Bronchial epithelial cell (primary cell): ENCODE measurements around the gene ARHGDIA. TPM values are rescaled to one million over a fixed set of nuclear protein-coding genes. Genes with fewer than 3 reads are reported as not detected.

Source experiments
- DNase-seq: peaks from one replicate; pipeline ENCODE4 v3.0.0-alpha.2; 2010; ENCODE audit warnings: low read depth
- FAIRE-seq: peaks from 2 replicates; lab custom pipeline; 2011; peaks lifted over from hg19 to GRCh38; lab: Jason Lieb, UNC
- H3K27me3 ChIP-seq: 2 replicates; pipeline ENCODE4 v1.5.1; 2011; ENCODE audit warnings: low read length; ENCODE audit not compliant: control insufficient read depth, insufficient read depth
- H3K36me3 ChIP-seq: 2 replicates; pipeline ENCODE4 v1.5.1; 2011; ENCODE audit warnings: low read length; ENCODE audit not compliant: control insufficient read depth, insufficient read depth
- H3K4me3 ChIP-seq: 2 replicates; pipeline ENCODE4 v1.5.1; 2011; ENCODE audit warnings: mild to moderate bottlenecking, low read depth, low read length, control low read depth
- CTCF ChIP-seq: IDR thresholded peaks from 2 replicates; pipeline ENCODE4 v1.5.1; 2011; ENCODE audit warnings: mild to moderate bottlenecking, moderate library complexity, low read length, control low read depth, inconsistent platforms; ENCODE audit not compliant: insufficient read depth, severe bottlenecking
- total RNA-seq: library from RNA; depleted of rRNA; stranded (reverse); fragments of >200 nt; gene quantifications from 2 replicates; pipeline ENCODE4 v1.2.1, GENCODE V29; 2014

The ARHGDIA gene
- total RNA-seq, 1 donor from 2014 or later, result 57.4 TPM

DNA sequence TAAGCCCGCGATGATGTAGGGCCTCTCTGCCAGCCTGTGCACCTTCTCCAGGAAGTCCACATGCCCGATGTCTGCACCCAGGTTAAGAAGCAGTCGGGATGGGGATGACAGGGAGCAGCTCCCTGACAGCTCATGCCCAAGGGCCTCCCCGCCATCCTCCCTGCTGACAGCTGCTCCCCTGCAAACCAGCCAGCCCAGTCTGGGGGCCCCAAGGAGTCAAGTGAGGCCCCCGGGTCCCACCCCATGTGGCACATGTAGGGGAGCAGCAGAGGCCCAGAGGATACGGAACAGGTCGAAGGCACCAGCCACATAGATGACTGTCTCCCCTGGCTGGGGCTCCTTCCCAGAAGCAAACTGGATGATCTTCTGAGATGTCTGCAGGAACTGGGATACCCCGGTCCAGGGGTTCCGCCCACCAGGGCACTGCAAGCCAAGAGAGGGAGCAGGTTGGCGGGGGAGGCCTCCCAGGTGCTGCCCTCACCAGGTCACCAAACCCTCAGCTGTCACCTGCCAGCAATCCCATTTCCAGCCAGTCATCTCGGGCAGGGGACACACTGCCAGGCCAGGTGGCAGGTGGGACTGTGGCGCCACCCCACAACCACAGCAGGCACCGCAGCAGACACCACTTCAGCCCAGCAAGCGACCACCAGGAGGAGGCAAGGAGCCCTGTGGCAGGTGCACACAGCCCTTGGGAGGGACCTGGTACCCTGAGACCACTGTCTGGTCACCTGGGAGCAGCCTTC, 35.5 kb upstream of the ARHGDIA start:
- Histone ChIP-seq H3K36me3 (peaks cover 30% of the 10 kb centered on the region), H3K4me3 (no peak overlapping the region), H3K27me3 (no peaks in the 10 kb centered on the region)
- DNase-seq (no peak), FAIRE-seq (no peak)
- TF ChIP-seq CTCF, result peak; percentile 32

DNA sequence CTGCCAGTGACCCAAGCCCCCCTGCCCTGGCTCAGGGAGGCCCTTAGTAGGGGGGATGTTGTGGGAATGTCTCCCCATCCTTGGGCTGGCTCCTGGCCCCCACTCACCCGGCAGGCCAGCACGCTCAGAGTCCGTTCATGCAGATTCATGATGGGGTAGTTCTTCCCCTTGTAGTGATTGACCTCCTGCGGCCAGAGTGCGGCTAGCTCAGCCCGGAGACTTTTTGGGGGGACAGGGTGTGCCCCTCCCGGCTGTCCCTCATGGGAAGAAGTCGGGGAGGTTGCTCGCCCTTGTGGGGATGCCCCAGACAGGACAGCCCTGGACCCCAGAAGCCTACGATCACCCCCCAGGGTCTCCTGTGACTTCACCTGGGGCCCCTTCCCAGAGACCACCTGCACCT, 34.9 kb upstream of the ARHGDIA start:
- FAIRE-seq, result no peak
- TF ChIP-seq CTCF, result no peak
- H3K4me3 ChIP-seq, result no peak overlapping the region
- H3K36me3 ChIP-seq, result peaks cover 30% of the 10 kb centered on the region
- DNase-seq, result no peak
- H3K27me3 ChIP-seq, result no peaks in the 10 kb centered on the region

- TF ChIP-seq CTCF, result no peak
- DNase-seq, result no peak
- Histone ChIP-seq H3K4me3 (no peak overlapping the region), H3K27me3 (no peaks in the 10 kb centered on the region), H3K36me3 (peaks cover 30% of the 10 kb centered on the region)
- no peak for FAIRE-seq
Observed at GRCh38 chr17:81905424-81905875, 34.3 kb upstream of the ARHGDIA start.

GRCh38 chr17:81904600-81905423, 33.7 kb upstream of the ARHGDIA start:
- no peak for TF ChIP-seq CTCF
- peaks cover 31% of the 10 kb centered on the region for H3K36me3 ChIP-seq
- H3K4me3 ChIP-seq, result no peak overlapping the region
- H3K27me3 ChIP-seq, result no peaks in the 10 kb centered on the region
- DNase-seq (no peak), FAIRE-seq (no peak)

- no peak for TF ChIP-seq CTCF
Observed at GRCh38 chr17:81903896-81904599, 32.9 kb upstream of the ARHGDIA start.

More at GRCh38 chr17:81903896-81904599, 32.9 kb upstream of the ARHGDIA start:
- no peak overlapping the region for H3K4me3 ChIP-seq
- DNase-seq (no peak), FAIRE-seq (no peak)
- H3K36me3 ChIP-seq, result peaks cover 33% of the 10 kb centered on the region
- H3K27me3 ChIP-seq, result no peaks in the 10 kb centered on the region
